Fibroblast of lung (primary cell): ENCODE results near the gene MRPS27. TPM values are rescaled to one million over a fixed set of nuclear protein-coding genes. Genes with fewer than 3 reads are reported as not detected.

Experiments
- DNase-seq, 2 donors: peaks; one replicate each; pipeline versions ENCODE4 v3.0.0 to v3.0.0-alpha.2; 2010; ENCODE audit warnings: low read depth in 2 of 2
- H2AFZ ChIP-seq: 2 replicates; pipeline ENCODE4 v1.5.1; 2012; ENCODE audit warnings: low read length, control low read depth, inconsistent platforms
- H3K27ac ChIP-seq: 2 replicates; pipeline ENCODE4 v1.5.1; 2011; ENCODE audit warnings: low read length, control low read depth; ENCODE audit not compliant: insufficient read depth
- H3K27me3 ChIP-seq: 2 replicates; pipeline ENCODE4 v1.5.1; 2011; ENCODE audit warnings: mild to moderate bottlenecking, low read length; ENCODE audit not compliant: control insufficient read depth, insufficient read depth
- H3K36me3 ChIP-seq: 2 replicates; pipeline ENCODE4 v1.5.1; 2011; ENCODE audit warnings: low read length; ENCODE audit not compliant: control insufficient read depth, insufficient read depth
- H3K4me1 ChIP-seq: 2 replicates; pipeline ENCODE4 v1.5.1; 2011; ENCODE audit warnings: low read length; ENCODE audit not compliant: control insufficient read depth, insufficient read depth; ENCODE audit errors: extremely low read depth
- H3K4me2 ChIP-seq: 2 replicates; pipeline ENCODE4 v1.5.1; 2011; ENCODE audit warnings: low read length, control low read depth; ENCODE audit not compliant: insufficient read depth; ENCODE audit errors: extremely low read depth
- H3K4me3 ChIP-seq, 4 experiments: fragments of 200-600 bp in 1 of 4; sonication (generic) in 1 of 4; replicated peaks in 1 of 4; 2 replicates each; pipeline ENCODE4 v1.5.1; 2011 to 2016; ENCODE audit warnings: low read length in 4 of 4, low read depth in 3 of 4, mild to moderate bottlenecking in 3 of 4, control low read depth in 2 of 4, inconsistent platforms in 1 of 4, mixed read lengths in 1 of 4; ENCODE audit not compliant: insufficient read depth in 1 of 4; ENCODE audit errors: control extremely low read depth in 1 of 4
- H3K79me2 ChIP-seq: 2 replicates; pipeline ENCODE4 v1.5.1; 2012; ENCODE audit warnings: mild to moderate bottlenecking, low read length, inconsistent platforms; ENCODE audit not compliant: control insufficient read depth, insufficient read depth
- H3K9ac ChIP-seq: 2 replicates; pipeline ENCODE4 v1.5.1; 2011; ENCODE audit warnings: mild to moderate bottlenecking, low read length, control low read depth; ENCODE audit not compliant: insufficient read depth
- H3K9me3 ChIP-seq: 2 replicates; pipeline ENCODE4 v1.5.1; 2012; ENCODE audit warnings: low read depth, low read length; ENCODE audit not compliant: control insufficient read depth, insufficient read depth
- H4K20me1 ChIP-seq: 2 replicates; pipeline ENCODE4 v1.5.1; 2011; ENCODE audit warnings: low read length; ENCODE audit not compliant: control insufficient read depth, insufficient read depth; ENCODE audit errors: extremely low read depth
- CTCF ChIP-seq, 2 donors: IDR thresholded peaks in 1 of 2; conservative IDR thresholded peaks in 1 of 2; 1 replicate in 1 of 2; 2 replicates in 1 of 2; pipeline ENCODE4 v1.5.1; 2011 to 2012; ENCODE audit warnings: low read length in 2 of 2, control low read depth in 1 of 2, inconsistent platforms in 1 of 2, low read depth in 1 of 2, mild to moderate bottlenecking in 1 of 2
- EZH2 ChIP-seq: IDR thresholded peaks from 2 replicates; pipeline ENCODE4 v1.5.1; 2012; ENCODE audit warnings: low read length, control low read depth, mild to moderate bottlenecking; ENCODE audit errors: missing control alignments
- polyA plus RNA-seq, 2 donors: library from polyadenylated mRNA; depleted of rRNA in 1 of 2; stranded (reverse) in 1 of 2; unstranded in 1 of 2; fragments of >200 nt; gene quantifications; 2 replicates each; pipeline ENCODE4 v1.2.1, GENCODE V29; 2011 to 2012; ENCODE audit warnings: missing spikeins in 1 of 2
- total RNA-seq: library from RNA; depleted of rRNA; stranded (reverse); fragments of >200 nt; gene quantifications from 2 replicates; pipeline ENCODE4 v1.2.1, GENCODE V29; 2014

The MRPS27 gene
- total and polyA plus RNA-seq, 2 donors (not counting 1 experiment from before 2014, with no cell fraction given) = 67.2 to 86.5 TPM

- H3K9me3 ChIP-seq = no peaks in the 10 kb centered on the region
- peaks cover 2% of the 10 kb centered on the region for H3K79me2 ChIP-seq
- H3K9ac ChIP-seq = no peak overlapping the region
- no peak for DNase-seq
- no peak overlapping the region for H3K4me3 ChIP-seq
- no peaks in the 10 kb centered on the region for H3K4me1 ChIP-seq
- no peaks in the 10 kb centered on the region for H4K20me1 ChIP-seq
- no peaks in the 10 kb centered on the region for H3K36me3 ChIP-seq
- H3K27me3 ChIP-seq = no peaks in the 10 kb centered on the region
- no peak for TF ChIP-seq CTCF (conservative IDR thresholded peaks at IDR 0.05 in 1 of 2, IDR thresholded peaks at IDR 0.05 in 1 of 2; ENCODE audit: low read depth in 1 of 2, low read length in 2 of 2)
- TF ChIP-seq EZH2 = no peak
- H3K4me2 ChIP-seq = no peak overlapping the region
- H2AFZ ChIP-seq = no peak overlapping the region
- H3K27ac ChIP-seq = no peak overlapping the region
Observed at GRCh38 chr5:72276219-72276752, 43.8 kb downstream of the MRPS27 start.

GRCh38 chr5:72273547-72273946 lies 46.5 kb downstream of the MRPS27 start:
- H4K20me1 ChIP-seq = no peaks in the 10 kb centered on the region
- no peak overlapping the region for H3K27ac ChIP-seq
- H3K9ac ChIP-seq = no peak overlapping the region
- no peaks in the 10 kb centered on the region for H3K9me3 ChIP-seq
- H3K36me3 ChIP-seq = no peaks in the 10 kb centered on the region
- no peak for TF ChIP-seq CTCF (conservative IDR thresholded peaks at IDR 0.05 in 1 of 2, IDR thresholded peaks at IDR 0.05 in 1 of 2; ENCODE audit: low read depth in 1 of 2, low read length in 2 of 2)
- TF ChIP-seq EZH2 = no peak
- no peak overlapping the region for H3K4me2 ChIP-seq
- H2AFZ ChIP-seq = no peak overlapping the region
- H3K79me2 ChIP-seq = peaks cover 2% of the 10 kb centered on the region
- DNase-seq = no peak
- H3K27me3 ChIP-seq = no peaks in the 10 kb centered on the region
- no peak overlapping the region for H3K4me3 ChIP-seq
- no peaks in the 10 kb centered on the region for H3K4me1 ChIP-seq

GRCh38 chr5:72272398-72272797 lies 47.6 kb downstream of the MRPS27 start:
- Histone ChIP-seq H3K27me3 (no peaks in the 10 kb centered on the region), H2AFZ (no peak overlapping the region), H3K27ac (no peak overlapping the region), H4K20me1 (no peaks in the 10 kb centered on the region), H3K4me2 (no peak overlapping the region), H3K36me3 (no peaks in the 10 kb centered on the region), H3K9me3 (no peaks in the 10 kb centered on the region), H3K4me1 (no peaks in the 10 kb centered on the region), H3K4me3 (no peak overlapping the region), H3K79me2 (peaks cover 2% of the 10 kb centered on the region), H3K9ac (no peak overlapping the region)
- no peak for DNase-seq
- TF ChIP-seq EZH2 (no peak), CTCF (conservative IDR thresholded peaks at IDR 0.05 in 1 of 2, IDR thresholded peaks at IDR 0.05 in 1 of 2; ENCODE audit: low read depth in 1 of 2, low read length in 2 of 2) (no peak)
